K562 (cell line): ENCODE results near the gene SUPT3H. TPM values are rescaled to one million over a fixed set of nuclear protein-coding genes. Genes with fewer than 3 reads are reported as not detected.

Source experiments
- ATAC-seq: fragments of 200-7000 bp; cut with Tn5 transposase; 3 replicates; pipeline ENCODE4 v1.9.1; 2020; ENCODE audit warnings: moderate library complexity
- BruUV-seq: library from RNA; stranded (reverse); fragments of 400-500 nt; replicated peaks from 2 replicates; lab custom pipeline; 2021; lab: Mats Ljungman, UMichigan
- CTCF ChIA-PET: fragments of 300-600 bp; formaldehyde crosslinking; extraction: SDS; loops from one replicate; lab custom pipeline; 2021; ENCODE audit warnings: low intra/inter-chr PET ratio; lab: Yijun Ruan, JAX
- POLR2A ChIA-PET: fragments of 300-600, 350-650 bp; sonication (Branson Sonifier 250); formaldehyde crosslinking; extraction: SDS; loops from one replicate; lab custom pipeline; 2021; ENCODE audit warnings: antibody characterized with exemption, inconsistent platforms; lab: Yijun Ruan, JAX
- DNase-seq, 4 experiments: peaks; one replicate each; pipeline versions ENCODE4 v3.0.0 to v3.0.0-alpha.2; 2011 to 2018; ENCODE audit warnings: low spot score in 3 of 4, mixed read lengths in 3 of 4; ENCODE audit errors: extremely low read depth in 1 of 4
- FAIRE-seq: peaks from 2 replicates; lab custom pipeline; 2011; peaks lifted over from hg19 to GRCh38; lab: Jason Lieb, UNC
- H2AFZ ChIP-seq: 2 replicates; pipeline ENCODE4 v1.6.0; 2011; ENCODE audit warnings: low read depth, low read length, control low read depth, inconsistent platforms
- H3K27ac ChIP-seq: fragments of 200-600 bp; 3 replicates; pipeline ENCODE4 v1.8.0; 2011; ENCODE audit warnings: low read depth, mild to moderate bottlenecking, control low read depth, inconsistent platforms, low read length, moderate library complexity, mixed read lengths; ENCODE audit errors: extremely low read depth
- H3K27me3 ChIP-seq, 2 experiments: fragments of 300-600 bp in 1 of 2; 2 replicates in 1 of 2; 3 replicates in 1 of 2; pipeline versions ENCODE4 v1.6.0 to v1.8.0; 2011; ENCODE audit warnings: inconsistent platforms in 2 of 2, low read length in 2 of 2, mild to moderate bottlenecking in 1 of 2, mixed read lengths in 1 of 2, moderate library complexity in 1 of 2; ENCODE audit not compliant: control insufficient read depth in 2 of 2, insufficient read depth in 2 of 2
- H3K36me3 ChIP-seq: fragments of 300-600 bp; 3 replicates; pipeline ENCODE4 v1.8.0; 2011; ENCODE audit warnings: mild to moderate bottlenecking, low read length, inconsistent platforms; ENCODE audit not compliant: control insufficient read depth, insufficient read depth
- H3K4me1 ChIP-seq, 2 experiments: fragments of 200-600 bp in 1 of 2; replicated peaks in 1 of 2; 2 replicates in 1 of 2; 3 replicates in 1 of 2; pipeline versions ENCODE4 v1.5.1 to v1.8.0; 2011; ENCODE audit warnings: inconsistent platforms in 2 of 2, low read length in 2 of 2, mild to moderate bottlenecking in 1 of 2, mixed read lengths in 1 of 2, moderate library complexity in 1 of 2; ENCODE audit not compliant: control insufficient read depth in 2 of 2, insufficient read depth in 2 of 2
- H3K4me2 ChIP-seq: 2 replicates; pipeline ENCODE4 v1.6.1; 2011; ENCODE audit warnings: low read length, control low read depth, inconsistent platforms, mixed read lengths; ENCODE audit not compliant: insufficient read depth
- H3K4me3 ChIP-seq: fragments of 200-600 bp; sonication (generic), shearing (Covaris generic); 2 replicates; pipeline ENCODE4 v1.5.1; 2016; ENCODE audit warnings: control low read depth, inconsistent platforms
- H3K79me2 ChIP-seq: fragments of 200-600 bp; 3 replicates; pipeline ENCODE4 v1.8.0; 2011; ENCODE audit warnings: low read length, inconsistent platforms; ENCODE audit not compliant: control insufficient read depth, insufficient read depth
- H3K9ac ChIP-seq, 2 experiments: 2 replicates each; pipeline versions ENCODE4 v1.6.0 to v1.6.1; 2011; ENCODE audit warnings: low read depth in 2 of 2, low read length in 2 of 2, control low read depth in 1 of 2, inconsistent platforms in 1 of 2, mild to moderate bottlenecking in 1 of 2, mixed read lengths in 1 of 2; ENCODE audit not compliant: insufficient read depth in 1 of 2
- H3K9me1 ChIP-seq: one replicate; pipeline ENCODE4 v1.6.0; 2011; ENCODE audit warnings: inconsistent platforms, mild to moderate bottlenecking, low read length, moderate library complexity; ENCODE audit not compliant: control insufficient read depth, insufficient read depth
- H3K9me3 ChIP-seq: replicated peaks from 2 replicates; pipeline ENCODE4 v1.5.1; 2011; ENCODE audit warnings: low read depth, low read length, inconsistent platforms; ENCODE audit not compliant: control insufficient read depth, insufficient read depth
- H4K20me1 ChIP-seq: replicated peaks from 2 replicates; pipeline ENCODE4 v1.6.1; 2011; ENCODE audit warnings: low read length, inconsistent platforms, mixed read lengths; ENCODE audit not compliant: control insufficient read depth, insufficient read depth
- ZNF766 ChIP-seq: fragments of 200-800 bp; sonication (Bioruptor generic); conservative IDR thresholded peaks from 2 replicates; pipeline ENCODE4 v1.6.1; 2016; ENCODE audit warnings: missing genetic modification characterization, missing compliant biosample characterization
- WGBS: fragments of 100-300 bp; shearing (Covaris generic); methylation state at CpG from one replicate; pipeline ENCODE4 v1.1.6; 2016; ENCODE audit warnings: low coverage, mixed read lengths; ENCODE audit not compliant: insufficient coverage; ENCODE audit errors: missing lambda C conversion rate; 5-methylcytosine and 5-hydroxymethylcytosine counted together
- in situ Hi-C: fragments of 300-500 bp; cut with MboI; formaldehyde crosslinking; loops from 4 replicates; pipeline ENCODE4 v1.15.0; 2018; ENCODE audit warnings: inconsistent platforms, mixed read lengths
- intact Hi-C: fragments of 100-400 bp; cut with micrococcal nuclease; formaldehyde crosslinking; loops from 2 replicates; pipeline ENCODE4 v1.14.2; 2022
- polyA plus RNA-seq, 8 experiments: library from polyadenylated mRNA; depleted of rRNA in 4 of 8; stranded (reverse) in 5 of 8; unstranded in 3 of 8; fragments of >200 nt; fragmentation: Nextera tagmentation in 2 of 8; fragmentation: Illumina TruSeq in 1 of 8; extraction: Ambion mirVana in 2 of 8; extraction: Trizol in 1 of 8; gene quantifications; 2 replicates each; pipeline versions ENCODE4 v1.2.1 to v1.2.3, GENCODE V29; 2011 to 2014; ENCODE audit warnings: inconsistent platforms in 1 of 8, missing spikeins in 1 of 8
- total RNA-seq, 7 experiments: library from RNA; depleted of rRNA in 6 of 7; stranded (reverse); fragments of >200 nt in 6 of 7; fragmentation: Illumina TruSeq in 2 of 7; extraction: Trizol in 2 of 7; gene quantifications; 2 replicates each; pipeline versions ENCODE4 v1.2.1 to v1.2.3, GENCODE V29; 2011 to 2021; ENCODE audit warnings: low replicate concordance in 1 of 7
- TF ChIP-seq, protein P1 (sequence below), 2 experiments: fragments of 450-650 bp; IDR thresholded peaks; 2 replicates each; pipeline ENCODE4 v1.6.1; 2016
- TF ChIP-seq, protein P2 (sequence below): fragments of 450-650 bp; formaldehyde crosslinking; conservative IDR thresholded peaks from 2 replicates; pipeline ENCODE4 v1.4.0; 2022; ENCODE audit warnings: mild to moderate bottlenecking, missing genetic modification characterization

Gene SUPT3H
- total and polyA plus RNA-seq, 9 of the 15 experiments (the other 6 are each of a cell fraction or from before 2014, with no cell fraction given) = 7.2 to 16.3 (median 11.9) TPM

DNA sequence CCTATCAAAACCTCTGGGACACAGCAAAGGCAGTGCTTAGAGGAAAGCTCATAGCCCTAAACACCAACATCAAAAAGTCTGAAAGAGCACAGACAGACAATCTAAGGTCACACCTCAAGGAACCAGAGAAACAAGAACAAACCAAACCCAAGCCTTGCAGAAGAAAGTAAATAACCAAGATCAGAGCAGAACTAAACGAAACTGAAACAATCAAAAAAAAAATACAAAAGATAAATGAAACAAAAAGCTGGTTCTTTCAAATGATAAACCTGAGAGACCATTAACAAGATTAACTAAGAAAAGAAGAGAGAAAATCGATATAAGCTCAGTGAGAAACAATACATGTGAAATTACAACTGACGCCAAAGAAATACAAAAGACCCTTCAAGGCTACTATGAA lies 84.4 kb downstream of the SUPT3H start:
- Histone ChIP-seq H4K20me1 (no peaks in the 10 kb centered on the region), H3K4me2 (no peak overlapping the region), H3K9me1 (no peaks in the 10 kb centered on the region), H3K9me3 (peaks cover 13% of the 10 kb centered on the region; the same call in 1 of the 2 replicates), H3K27ac (peak overlapping the region; percentile 65; the same call in 2 of the 3 replicates), H3K9ac (no peak overlapping the region; a peak in 1 of 4 replicates), H3K79me2 (no peaks in the 10 kb centered on the region), H3K4me1 (peaks cover 2 to 15% of the 10 kb centered on the region in 2 experiments; a peak in 3 of 5 replicates), H2AFZ (peak overlapping the region; percentile 1; the same call in 1 of the 2 replicates), H3K36me3 (no peaks in the 10 kb centered on the region), H3K27me3 (no peaks in the 10 kb centered on the region), H3K4me3 (no peak overlapping the region)
- intact Hi-C loops (loop anchor here (5.0 kb wide), 1 partner anchor 106 kb away; no protein-coding TSS in a partner anchor), in situ Hi-C loops (no loop called here)
- no TSS peak for BruUV-seq
- FAIRE-seq (no peak), ATAC-seq (no peak; the same call in 2 of the 3 replicates), DNase-seq (no peak)
- CTCF ChIA-PET = no interaction called here
- peak; percentile 56 for TF ChIP-seq ZNF766
- TF ChIP-seq, protein P1, sequence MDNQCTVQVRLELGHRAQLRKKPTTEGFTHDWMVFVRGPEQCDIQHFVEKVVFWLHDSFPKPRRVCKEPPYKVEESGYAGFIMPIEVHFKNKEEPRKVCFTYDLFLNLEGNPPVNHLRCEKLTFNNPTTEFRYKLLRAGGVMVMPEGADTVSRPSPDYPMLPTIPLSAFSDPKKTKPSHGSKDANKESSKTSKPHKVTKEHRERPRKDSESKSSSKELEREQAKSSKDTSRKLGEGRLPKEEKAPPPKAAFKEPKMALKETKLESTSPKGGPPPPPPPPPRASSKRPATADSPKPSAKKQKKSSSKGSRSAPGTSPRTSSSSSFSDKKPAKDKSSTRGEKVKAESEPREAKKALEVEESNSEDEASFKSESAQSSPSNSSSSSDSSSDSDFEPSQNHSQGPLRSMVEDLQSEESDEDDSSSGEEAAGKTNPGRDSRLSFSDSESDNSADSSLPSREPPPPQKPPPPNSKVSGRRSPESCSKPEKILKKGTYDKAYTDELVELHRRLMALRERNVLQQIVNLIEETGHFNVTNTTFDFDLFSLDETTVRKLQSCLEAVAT (IDR thresholded peaks at IDR 0.05) = 0 out of 4 replicates have a peak, but pooled peaks of 1 of the 2 experiments have one; percentile 24
- TF ChIP-seq, protein P2, sequence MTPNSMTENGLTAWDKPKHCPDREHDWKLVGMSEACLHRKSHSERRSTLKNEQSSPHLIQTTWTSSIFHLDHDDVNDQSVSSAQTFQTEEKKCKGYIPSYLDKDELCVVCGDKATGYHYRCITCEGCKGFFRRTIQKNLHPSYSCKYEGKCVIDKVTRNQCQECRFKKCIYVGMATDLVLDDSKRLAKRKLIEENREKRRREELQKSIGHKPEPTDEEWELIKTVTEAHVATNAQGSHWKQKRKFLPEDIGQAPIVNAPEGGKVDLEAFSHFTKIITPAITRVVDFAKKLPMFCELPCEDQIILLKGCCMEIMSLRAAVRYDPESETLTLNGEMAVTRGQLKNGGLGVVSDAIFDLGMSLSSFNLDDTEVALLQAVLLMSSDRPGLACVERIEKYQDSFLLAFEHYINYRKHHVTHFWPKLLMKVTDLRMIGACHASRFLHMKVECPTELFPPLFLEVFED (CRISPR knock-in tag) = no peak
- 28% methylated on average over 3 of the region's 3 CpGs for WGBS
- POLR2A ChIA-PET = no interaction called here
